HEK293 (cell line): Measurements from ENCODE around the gene ERBB4.
"Not testable (repeated sequence)": the region's sequence is repeated elsewhere in the genome, so short reads cannot be mapped to it uniquely, and the experiment has no call there.

Source experiments
- GLIS2 ChIP-seq: fragments of 450-650 bp; formaldehyde crosslinking; IDR thresholded peaks from 2 replicates; pipeline ENCODE4 v1.5.1; 2016; ENCODE audit warnings: missing biosample characterization, missing genetic modification characterization
- ZIC2 ChIP-seq: fragments of 450-650 bp; formaldehyde crosslinking; IDR thresholded peaks from 2 replicates; pipeline ENCODE4 v1.5.1; 2016; ENCODE audit warnings: missing biosample characterization, missing genetic modification characterization
- ZNF138 ChIP-seq: fragments of 450-650 bp; formaldehyde crosslinking; IDR thresholded peaks from 2 replicates; pipeline ENCODE4 v1.5.1; 2016; ENCODE audit warnings: missing biosample characterization, missing genetic modification characterization, borderline replicate concordance
- ZNF140 ChIP-seq: fragments of 450-650 bp; formaldehyde crosslinking; IDR thresholded peaks from 2 replicates; pipeline ENCODE4 v1.5.1; 2016; ENCODE audit warnings: missing biosample characterization, missing genetic modification characterization
- ZNF184 ChIP-seq: fragments of 450-650 bp; IDR thresholded peaks from 2 replicates; pipeline ENCODE4 v1.5.1; 2018; ENCODE audit warnings: missing biosample characterization, mild to moderate bottlenecking, missing genetic modification characterization
- ZNF274 ChIP-seq, 2 experiments: fragments of 200-500 bp in 1 of 2; fragments of 450-650 bp in 1 of 2; sonication (Bioruptor generic) in 1 of 2; formaldehyde crosslinking in 1 of 2; IDR thresholded peaks; 2 replicates each; pipeline versions ENCODE4 v1.5.1 to v1.6.1; 2014 to 2016; ENCODE audit warnings: borderline replicate concordance in 1 of 2, inconsistent platforms in 1 of 2, low read length in 1 of 2, missing biosample characterization in 1 of 2, missing genetic modification characterization in 1 of 2
- ZNF404 ChIP-seq: fragments of 450-650 bp; formaldehyde crosslinking; IDR thresholded peaks from 2 replicates; pipeline ENCODE4 v1.5.1; 2017; ENCODE audit warnings: missing biosample characterization, missing genetic modification characterization
- ZNF624 ChIP-seq: fragments of 450-650 bp; formaldehyde crosslinking; IDR thresholded peaks from 2 replicates; pipeline ENCODE4 v1.5.1; 2017; ENCODE audit warnings: missing biosample characterization, missing genetic modification characterization
- TF ChIP-seq, protein P1 (sequence below): fragments of 450-650 bp; formaldehyde crosslinking; IDR thresholded peaks from 2 replicates; pipeline ENCODE4 v1.5.1; 2016; ENCODE audit warnings: missing biosample characterization, missing genetic modification characterization, low read depth
- TF ChIP-seq, protein P2 (sequence below): fragments of 450-650 bp; formaldehyde crosslinking; IDR thresholded peaks from 2 replicates; pipeline ENCODE4 v1.5.1; 2016; ENCODE audit warnings: missing biosample characterization, missing genetic modification characterization

DNA sequence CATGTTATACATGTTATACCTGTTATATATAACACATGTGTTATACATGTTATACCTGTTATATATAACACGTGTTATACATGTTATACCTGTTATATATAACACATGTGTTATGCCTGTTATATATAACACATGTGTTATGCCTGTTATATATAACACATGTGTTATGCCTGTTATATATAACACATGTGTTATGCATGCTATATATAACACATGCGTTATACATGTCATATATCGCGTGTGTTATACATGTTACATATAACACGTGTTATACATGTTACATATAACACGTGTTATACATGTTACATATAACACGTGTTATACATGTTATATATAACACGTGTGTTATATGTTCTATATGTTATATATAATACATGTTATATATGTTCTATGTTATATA lies 347.2 kb downstream of the ERBB4 start:
- TF ChIP-seq, protein P1, sequence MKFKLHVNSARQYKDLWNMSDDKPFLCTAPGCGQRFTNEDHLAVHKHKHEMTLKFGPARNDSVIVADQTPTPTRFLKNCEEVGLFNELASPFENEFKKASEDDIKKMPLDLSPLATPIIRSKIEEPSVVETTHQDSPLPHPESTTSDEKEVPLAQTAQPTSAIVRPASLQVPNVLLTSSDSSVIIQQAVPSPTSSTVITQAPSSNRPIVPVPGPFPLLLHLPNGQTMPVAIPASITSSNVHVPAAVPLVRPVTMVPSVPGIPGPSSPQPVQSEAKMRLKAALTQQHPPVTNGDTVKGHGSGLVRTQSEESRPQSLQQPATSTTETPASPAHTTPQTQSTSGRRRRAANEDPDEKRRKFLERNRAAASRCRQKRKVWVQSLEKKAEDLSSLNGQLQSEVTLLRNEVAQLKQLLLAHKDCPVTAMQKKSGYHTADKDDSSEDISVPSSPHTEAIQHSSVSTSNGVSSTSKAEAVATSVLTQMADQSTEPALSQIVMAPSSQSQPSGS (tag by site-specific recombination) = not testable (repeated sequence)
- not testable (repeated sequence) for TF ChIP-seq ZNF274 (IDR thresholded peaks at IDR 0.05; ENCODE audit: low read length); ZNF274 (tag by site-specific recombination; IDR thresholded peaks at IDR 0.05; ENCODE audit: borderline replicate concordance); ZNF624 (tag by site-specific recombination); ZNF138; ZIC2; ZNF184 (tag by site-specific recombination); GLIS2 (tag by site-specific recombination); ZNF404; ZNF140 (tag by site-specific recombination)
- TF ChIP-seq, protein P2, sequence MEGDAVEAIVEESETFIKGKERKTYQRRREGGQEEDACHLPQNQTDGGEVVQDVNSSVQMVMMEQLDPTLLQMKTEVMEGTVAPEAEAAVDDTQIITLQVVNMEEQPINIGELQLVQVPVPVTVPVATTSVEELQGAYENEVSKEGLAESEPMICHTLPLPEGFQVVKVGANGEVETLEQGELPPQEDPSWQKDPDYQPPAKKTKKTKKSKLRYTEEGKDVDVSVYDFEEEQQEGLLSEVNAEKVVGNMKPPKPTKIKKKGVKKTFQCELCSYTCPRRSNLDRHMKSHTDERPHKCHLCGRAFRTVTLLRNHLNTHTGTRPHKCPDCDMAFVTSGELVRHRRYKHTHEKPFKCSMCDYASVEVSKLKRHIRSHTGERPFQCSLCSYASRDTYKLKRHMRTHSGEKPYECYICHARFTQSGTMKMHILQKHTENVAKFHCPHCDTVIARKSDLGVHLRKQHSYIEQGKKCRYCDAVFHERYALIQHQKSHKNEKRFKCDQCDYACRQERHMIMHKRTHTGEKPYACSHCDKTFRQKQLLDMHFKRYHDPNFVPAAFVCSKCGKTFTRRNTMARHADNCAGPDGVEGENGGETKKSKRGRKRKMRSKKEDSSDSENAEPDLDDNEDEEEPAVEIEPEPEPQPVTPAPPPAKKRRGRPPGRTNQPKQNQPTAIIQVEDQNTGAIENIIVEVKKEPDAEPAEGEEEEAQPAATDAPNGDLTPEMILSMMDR (tag by site-specific recombination) = not testable (repeated sequence)
